CD14-positive monocyte (primary cell): ENCODE measurements around the gene CFAP221. TPM values are rescaled to one million over a fixed set of nuclear protein-coding genes. Genes with fewer than 3 reads are reported as not detected.

Experiments used
- DNase-seq, 3 donors: peaks; one replicate each; pipeline ENCODE4 v3.0.0-alpha.2; 2011 to 2022
- H2AFZ ChIP-seq: 2 replicates; pipeline ENCODE4 v1.6.0; 2012; ENCODE audit warnings: mild to moderate bottlenecking, low read depth, low read length, inconsistent platforms; ENCODE audit not compliant: insufficient read depth, poor library complexity, severe bottlenecking
- H3K27ac ChIP-seq, 2 donors: 1 replicate in 1 of 2; 2 replicates in 1 of 2; pipeline ENCODE4 v1.5.1; 2012 to 2013; ENCODE audit warnings: low read length in 2 of 2, control low read depth in 1 of 2, inconsistent platforms in 1 of 2, low read depth in 1 of 2, mild to moderate bottlenecking in 1 of 2
- H3K27me3 ChIP-seq, 2 donors: one replicate each; pipeline versions ENCODE4 v1.6.0 to v1.6.1; 2011 to 2013; ENCODE audit warnings: low read length in 2 of 2; ENCODE audit not compliant: control insufficient read depth in 2 of 2, insufficient read depth in 2 of 2
- H3K36me3 ChIP-seq, 2 donors: replicated peaks in 1 of 2; 1 replicate in 1 of 2; 2 replicates in 1 of 2; pipeline versions ENCODE4 v1.5.1 to v1.6.1; 2012 to 2013; ENCODE audit warnings: low read length in 2 of 2, control low read depth in 1 of 2, inconsistent platforms in 1 of 2, mild to moderate bottlenecking in 1 of 2; ENCODE audit not compliant: insufficient read depth in 2 of 2, control insufficient read depth in 1 of 2
- H3K4me1 ChIP-seq, 2 donors: 1 replicate in 1 of 2; 2 replicates in 1 of 2; pipeline versions ENCODE4 v1.5.1 to v1.6.1; 2012 to 2013; ENCODE audit warnings: low read length in 2 of 2, control low read depth in 1 of 2, inconsistent platforms in 1 of 2, mild to moderate bottlenecking in 1 of 2, moderate library complexity in 1 of 2; ENCODE audit not compliant: insufficient read depth in 2 of 2, control insufficient read depth in 1 of 2
- H3K4me2 ChIP-seq: replicated peaks from 2 replicates; pipeline ENCODE3; 2012; ENCODE audit warnings: low read length, moderate library complexity, mild to moderate bottlenecking; ENCODE audit not compliant: poor library complexity, severe bottlenecking; ENCODE audit errors: extremely low read depth
- H3K4me3 ChIP-seq, 3 experiments: fragments of 200-600 bp in 1 of 3; sonication (generic) in 1 of 3; replicated peaks in 1 of 3; 1 replicate in 2 of 3; 2 replicates in 1 of 3; pipeline ENCODE4 v1.5.1; 2011 to 2013; ENCODE audit warnings: low read length in 3 of 3, mild to moderate bottlenecking in 3 of 3, control low read depth in 2 of 3, low read depth in 2 of 3, inconsistent platforms in 1 of 3, moderate library complexity in 1 of 3
- H3K79me2 ChIP-seq: 2 replicates; pipeline ENCODE4 v1.6.0; 2012; ENCODE audit warnings: mild to moderate bottlenecking, control low read depth, inconsistent platforms, low read length, moderate library complexity; ENCODE audit not compliant: insufficient read depth
- H3K9ac ChIP-seq: 2 replicates; pipeline ENCODE4 v1.6.0; 2017; ENCODE audit warnings: low read length, mild to moderate bottlenecking; ENCODE audit not compliant: insufficient read depth, poor library complexity, severe bottlenecking
- H3K9me3 ChIP-seq, 2 donors: replicated peaks in 1 of 2; 1 replicate in 1 of 2; 2 replicates in 1 of 2; pipeline versions ENCODE4 v1.5.1 to v1.6.1; 2012 to 2013; ENCODE audit warnings: low read length in 2 of 2, control low read depth in 1 of 2; ENCODE audit not compliant: control insufficient read depth in 1 of 2, insufficient read depth in 1 of 2
- H4K20me1 ChIP-seq: 2 replicates; pipeline ENCODE4 v1.6.0; 2012; ENCODE audit warnings: mild to moderate bottlenecking, low read length, control low read depth, moderate library complexity; ENCODE audit not compliant: insufficient read depth
- H3K27ac Mint-ChIP-seq, 7 donors: one replicate each; pipeline ENCODE4 v1.8.0; 2020; ENCODE audit warnings: mild to moderate bottlenecking in 7 of 7, mixed read lengths in 7 of 7, moderate library complexity in 6 of 7, inconsistent platforms in 2 of 7
- H3K27me3 Mint-ChIP-seq, 3 donors: one replicate each; pipeline ENCODE4 v1.8.0; 2021 to 2022; ENCODE audit warnings: low read depth in 3 of 3, mild to moderate bottlenecking in 3 of 3, mixed read lengths in 3 of 3, moderate library complexity in 3 of 3, inconsistent platforms in 1 of 3
- H3K36me3 Mint-ChIP-seq, 2 donors: one replicate each; pipeline ENCODE4 v1.8.0; 2020; ENCODE audit warnings: mixed read lengths in 2 of 2, inconsistent platforms in 1 of 2, mild to moderate bottlenecking in 1 of 2
- H3K4me1 Mint-ChIP-seq: one replicate; pipeline ENCODE4 v1.8.0; 2020; ENCODE audit warnings: mild to moderate bottlenecking, mixed read lengths
- H3K4me3 Mint-ChIP-seq, 2 donors: one replicate each; pipeline ENCODE4 v1.8.0; 2020; ENCODE audit warnings: mild to moderate bottlenecking in 2 of 2, mixed read lengths in 2 of 2, moderate library complexity in 1 of 2
- H3K9me3 Mint-ChIP-seq, 7 donors: one replicate each; pipeline ENCODE4 v1.8.0; 2020 to 2022; ENCODE audit warnings: mixed read lengths in 7 of 7, mild to moderate bottlenecking in 6 of 7, moderate library complexity in 6 of 7, inconsistent platforms in 2 of 7
- WGBS: methylation state at CpG from one replicate; pipeline ENCODE4 v1.1.5; 2013; ENCODE audit warnings: missing lambda C conversion rate; ENCODE audit not compliant: insufficient coverage; 5-methylcytosine and 5-hydroxymethylcytosine counted together
- intact Hi-C, 2 donors: fragments of 100-400 bp; cut with micrococcal nuclease; formaldehyde crosslinking; loops; one replicate each; pipeline versions ENCODE4 v1.15.0 to v1.15.1; 2023
- polyA plus RNA-seq, 3 donors: library from polyadenylated mRNA; depleted of rRNA in 1 of 3; unstranded in 2 of 3; stranded (reverse) in 1 of 3; fragments of 300-500 nt in 2 of 3; fragments of >200 nt in 1 of 3; fragmentation: Illumina TruSeq in 2 of 3; gene quantifications; 1 replicate in 2 of 3; 2 replicates in 1 of 3; pipeline ENCODE4 v1.2.3, GENCODE V29; 2012 to 2021
- TF ChIP-seq, protein P1 (sequence below): fragments of 200-600 bp; IDR thresholded peaks from one replicate; pipeline ENCODE4 v1.8.0; 2022; ENCODE audit warnings: antibody characterized with exemption, mild to moderate bottlenecking

Gene CFAP221
- polyA plus RNA-seq, 3 donors = not detected

DNA sequence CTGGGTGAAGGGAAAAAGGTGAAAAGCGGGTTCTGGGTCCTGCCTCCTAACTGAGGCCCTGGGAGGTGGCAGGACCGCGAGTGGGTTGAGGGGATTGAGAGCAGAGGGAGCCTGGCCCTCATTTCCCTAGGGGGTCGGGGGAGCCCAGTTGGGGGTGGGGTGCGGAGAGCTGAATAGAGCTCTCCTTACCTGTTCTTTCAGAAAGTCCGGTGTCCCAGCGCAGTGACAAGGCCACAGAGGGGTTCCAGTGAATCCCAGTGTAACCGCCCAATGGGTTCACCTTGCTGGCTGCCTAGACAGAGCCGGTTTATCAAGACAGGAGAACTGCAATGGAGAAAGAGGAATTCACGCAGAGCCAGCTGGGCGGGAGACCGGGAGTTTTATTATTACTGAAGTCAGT is 157.1 kb downstream of the CFAP221 start:
- H3K27me3 ChIP-seq = no peaks in the 10 kb centered on the region
- TF ChIP-seq, protein P1, sequence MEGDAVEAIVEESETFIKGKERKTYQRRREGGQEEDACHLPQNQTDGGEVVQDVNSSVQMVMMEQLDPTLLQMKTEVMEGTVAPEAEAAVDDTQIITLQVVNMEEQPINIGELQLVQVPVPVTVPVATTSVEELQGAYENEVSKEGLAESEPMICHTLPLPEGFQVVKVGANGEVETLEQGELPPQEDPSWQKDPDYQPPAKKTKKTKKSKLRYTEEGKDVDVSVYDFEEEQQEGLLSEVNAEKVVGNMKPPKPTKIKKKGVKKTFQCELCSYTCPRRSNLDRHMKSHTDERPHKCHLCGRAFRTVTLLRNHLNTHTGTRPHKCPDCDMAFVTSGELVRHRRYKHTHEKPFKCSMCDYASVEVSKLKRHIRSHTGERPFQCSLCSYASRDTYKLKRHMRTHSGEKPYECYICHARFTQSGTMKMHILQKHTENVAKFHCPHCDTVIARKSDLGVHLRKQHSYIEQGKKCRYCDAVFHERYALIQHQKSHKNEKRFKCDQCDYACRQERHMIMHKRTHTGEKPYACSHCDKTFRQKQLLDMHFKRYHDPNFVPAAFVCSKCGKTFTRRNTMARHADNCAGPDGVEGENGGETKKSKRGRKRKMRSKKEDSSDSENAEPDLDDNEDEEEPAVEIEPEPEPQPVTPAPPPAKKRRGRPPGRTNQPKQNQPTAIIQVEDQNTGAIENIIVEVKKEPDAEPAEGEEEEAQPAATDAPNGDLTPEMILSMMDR = no peak
- peaks cover 0 to 8% (median 4%) of the 10 kb centered on the region in 7 donors for H3K9me3 Mint-ChIP-seq
- no peak for DNase-seq
- peaks cover 4% of the 10 kb centered on the region for H3K4me1 Mint-ChIP-seq
- H3K9me3 ChIP-seq = peaks cover 0 to 5% of the 10 kb centered on the region in 2 donors
- peaks cover 0 to 3% of the 10 kb centered on the region in 2 donors for H3K4me1 ChIP-seq
- no peaks in the 10 kb centered on the region for H4K20me1 ChIP-seq
- WGBS = 93% methylated on average over 4 of the region's 12 CpGs
- H3K4me3 ChIP-seq = no peak overlapping the region
- no peak overlapping the region for H3K27ac ChIP-seq
- no peak overlapping the region for H3K4me3 Mint-ChIP-seq
- intact Hi-C loops = loop anchor here (5.0 to 10.0 kb wide), 7 partner anchors 126 to 983 kb away; no protein-coding TSS in a partner anchor
- no peaks in the 10 kb centered on the region for H3K36me3 ChIP-seq
- H3K27ac Mint-ChIP-seq = no peak overlapping the region
- no peaks in the 10 kb centered on the region for H3K79me2 ChIP-seq
- no peak overlapping the region for H3K9ac ChIP-seq
- peaks cover 0 to 15% (median 7%) of the 10 kb centered on the region in 3 donors for H3K27me3 Mint-ChIP-seq
- H2AFZ ChIP-seq = no peak overlapping the region
- H3K4me2 ChIP-seq = no peak overlapping the region
- no peaks in the 10 kb centered on the region for H3K36me3 Mint-ChIP-seq

DNA sequence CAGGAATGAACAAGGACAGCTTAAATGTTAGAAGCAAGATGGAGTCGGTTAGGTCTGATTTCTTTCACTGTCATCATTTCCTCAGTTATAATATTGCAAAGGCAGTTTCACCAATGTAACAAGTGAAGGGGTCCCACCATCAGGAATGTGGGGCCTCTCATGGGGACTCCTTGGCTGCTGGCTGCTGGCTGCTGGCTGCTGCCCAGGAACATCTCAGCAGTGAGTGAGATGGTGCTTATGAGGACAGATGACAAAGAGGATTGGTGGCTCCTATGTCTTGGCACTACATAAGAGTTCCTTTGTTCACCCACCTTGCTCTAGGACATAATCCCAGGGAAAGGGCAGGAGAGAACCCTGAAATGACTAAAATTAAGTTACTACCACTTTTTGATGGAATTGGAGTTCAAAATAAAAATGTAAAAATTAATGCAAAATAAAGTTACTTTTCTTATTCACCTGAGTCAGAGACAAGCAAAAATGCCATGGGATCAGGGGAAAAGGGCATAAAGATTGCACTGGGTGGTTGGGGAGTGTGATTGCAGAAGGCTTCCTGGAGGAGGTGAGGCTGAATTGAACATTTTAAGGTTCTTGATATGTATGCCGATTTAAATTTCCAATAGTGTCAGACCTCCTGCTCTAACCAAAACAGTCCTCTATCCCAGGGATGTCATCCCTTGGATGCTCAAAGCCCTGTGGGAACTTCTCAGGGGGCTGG is 158.1 kb downstream of the CFAP221 start:
- Histone ChIP-seq H3K4me1 (peaks cover 0 to 3% of the 10 kb centered on the region in 2 donors), H3K36me3 (no peaks in the 10 kb centered on the region), H3K4me3 (no peak overlapping the region), H3K27ac (no peak overlapping the region), H3K79me2 (no peaks in the 10 kb centered on the region), H3K27me3 (no peaks in the 10 kb centered on the region), H4K20me1 (no peaks in the 10 kb centered on the region), H3K4me2 (no peak overlapping the region), H2AFZ (no peak overlapping the region), H3K9ac (no peak overlapping the region), H3K9me3 (peaks cover 0 to 5% of the 10 kb centered on the region in 2 donors)
- Mint-ChIP-seq H3K36me3 (no peaks in the 10 kb centered on the region), H3K27me3 (peaks cover 0 to 15% (median 7%) of the 10 kb centered on the region in 3 donors), H3K4me3 (no peak overlapping the region), H3K27ac (no peak overlapping the region), H3K4me1 (peaks cover 4% of the 10 kb centered on the region), H3K9me3 (peaks cover 0 to 8% (median 4%) of the 10 kb centered on the region in 7 donors)
- intact Hi-C loops = loop anchor here (5.0 to 10.0 kb wide), 7 partner anchors 125 to 982 kb away; no protein-coding TSS in a partner anchor
- TF ChIP-seq, protein P1 = no peak
- WGBS = no CpG with 5 or more reads among the region's 2 CpGs
- DNase-seq = no peak
